ENCODE data around the gene DNAJC17. TPM values are rescaled to one million over a fixed set of nuclear protein-coding genes. Genes with fewer than 3 reads are reported as not detected.
A peak's percentile ranks its signal among the peaks of the same experiment; 100 is the strongest.

DNAJC17 gene
- total RNA-seq, 1 donor from 2014 or later: 16.2 TPM

GRCh38 chr15:40749151-40749630 lies 58.1 kb downstream of the DNAJC17 start:
- ATAC-seq (no peak), DNase-seq (no peak)
- intact Hi-C loops (cut with micrococcal nuclease): no loop called here

- intact Hi-C loops (cut with micrococcal nuclease): no loop called here
- ATAC-seq: no peak
- DNase-seq: no peak
Measured at GRCh38 chr15:40747685-40748631, 59.3 kb downstream of the DNAJC17 start.

DNA sequence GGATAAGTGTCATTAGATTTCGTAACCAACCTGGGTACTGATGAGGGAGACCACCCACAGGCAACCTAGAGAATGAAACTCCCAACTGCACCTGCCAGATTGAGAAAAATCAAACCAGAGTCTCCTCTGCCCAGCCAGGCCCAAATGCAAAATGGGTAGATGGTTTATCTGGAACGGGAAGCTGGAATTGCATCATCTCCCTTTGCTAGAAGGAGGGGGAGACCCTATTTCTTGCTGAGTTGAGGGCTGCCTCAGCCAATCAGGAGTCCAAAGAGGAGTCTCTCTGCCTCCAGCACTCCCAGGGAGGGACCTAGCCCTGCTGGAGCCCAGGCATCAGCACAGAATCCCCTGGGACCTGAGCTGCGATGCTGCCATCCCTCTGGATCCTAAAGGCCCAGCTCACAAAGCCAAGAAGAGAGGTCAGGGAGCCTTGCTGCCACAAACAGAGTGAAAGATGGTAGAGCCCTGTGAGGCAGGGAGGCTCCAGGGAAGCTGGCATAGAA lies 60.3 kb downstream of the DNAJC17 start:
- ATAC-seq (peak; percentile 42), DNase-seq (no peak)
- intact Hi-C loops (cut with micrococcal nuclease): no loop called here

- intact Hi-C loops (cut with micrococcal nuclease): no loop called here
- DNase-seq (no peak), ATAC-seq (no peak)
Measured at GRCh38 chr15:40744815-40745152, 62.5 kb downstream of the DNAJC17 start.

DNA sequence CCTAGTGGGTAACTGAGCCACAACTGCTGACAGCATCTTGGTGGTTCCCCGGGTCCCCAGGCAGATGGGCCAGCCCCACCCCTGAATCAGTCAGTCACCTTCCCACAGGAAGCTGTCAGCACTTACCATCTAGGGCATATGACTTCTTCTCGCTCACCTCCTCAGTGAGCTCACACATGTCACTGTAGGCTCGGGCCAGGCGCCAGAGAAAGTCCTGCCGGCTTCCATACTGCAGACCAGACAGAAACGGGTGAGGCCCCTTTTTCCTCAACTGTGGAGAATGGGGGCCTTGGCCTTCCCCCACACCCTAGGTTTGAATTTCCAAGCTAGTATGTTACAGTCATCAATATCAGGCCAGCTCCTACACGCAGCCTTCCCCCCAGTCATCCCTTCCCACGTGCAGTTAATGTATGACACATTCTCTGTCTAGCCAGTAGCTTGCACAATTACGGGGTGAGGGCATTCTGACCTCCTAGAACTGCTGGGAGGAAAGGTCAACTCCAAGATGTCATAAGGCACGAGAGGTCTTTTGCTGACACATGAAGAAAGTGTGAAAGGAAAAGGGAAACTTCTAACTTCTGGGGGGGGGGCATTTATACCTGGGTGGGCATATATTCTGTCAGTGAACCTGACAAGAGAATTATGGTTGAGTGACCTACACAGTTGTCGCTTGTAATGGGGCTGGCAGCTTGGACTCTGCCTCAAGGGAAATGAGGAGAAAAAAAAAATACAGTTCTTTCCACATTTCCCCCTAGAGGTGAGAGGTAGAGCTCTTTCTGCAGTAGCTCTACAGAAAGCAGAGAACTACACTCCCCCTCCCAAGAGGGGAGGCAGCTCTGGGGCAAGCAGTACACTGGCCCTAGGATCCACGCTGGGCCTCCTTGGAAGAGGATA lies 63.1 kb downstream of the DNAJC17 start:
- ATAC-seq (peak; percentile 79), DNase-seq (peak; percentile 58)
- intact Hi-C loops (cut with micrococcal nuclease): no loop called here

GRCh38 chr15:40743485-40743901 lies 63.8 kb downstream of the DNAJC17 start:
- no peak for DNase-seq
- ATAC-seq: peak; percentile 64
- intact Hi-C loops (cut with micrococcal nuclease): no loop called here

DNA sequence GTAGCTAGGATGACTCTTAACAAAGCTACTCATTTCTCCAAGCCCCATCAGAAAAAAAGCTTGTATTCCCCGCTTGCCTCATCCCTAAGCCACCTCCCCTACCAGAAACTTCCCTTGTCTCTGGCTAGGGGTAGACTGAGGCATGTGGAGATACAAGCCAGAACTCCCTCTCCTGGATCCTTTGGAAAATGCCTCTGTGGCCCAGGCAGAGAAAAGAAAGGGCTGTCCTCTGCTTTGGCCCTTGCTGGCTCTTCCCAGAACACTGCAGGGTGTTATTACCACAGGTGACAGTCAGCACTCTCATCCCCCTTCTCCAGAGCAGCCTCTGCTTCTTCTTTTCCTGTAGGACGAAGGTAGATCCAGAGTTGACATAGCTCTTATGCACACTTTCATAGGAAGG lies 67.4 kb downstream of the DNAJC17 start:
- ATAC-seq: no peak
- DNase-seq: no peak
- intact Hi-C loops (cut with micrococcal nuclease): no loop called here

GRCh38 chr15:40739047-40739446 lies 68.2 kb downstream of the DNAJC17 start:
- intact Hi-C loops (cut with micrococcal nuclease): no loop called here
- no peak for ATAC-seq
- no peak for DNase-seq

DNA sequence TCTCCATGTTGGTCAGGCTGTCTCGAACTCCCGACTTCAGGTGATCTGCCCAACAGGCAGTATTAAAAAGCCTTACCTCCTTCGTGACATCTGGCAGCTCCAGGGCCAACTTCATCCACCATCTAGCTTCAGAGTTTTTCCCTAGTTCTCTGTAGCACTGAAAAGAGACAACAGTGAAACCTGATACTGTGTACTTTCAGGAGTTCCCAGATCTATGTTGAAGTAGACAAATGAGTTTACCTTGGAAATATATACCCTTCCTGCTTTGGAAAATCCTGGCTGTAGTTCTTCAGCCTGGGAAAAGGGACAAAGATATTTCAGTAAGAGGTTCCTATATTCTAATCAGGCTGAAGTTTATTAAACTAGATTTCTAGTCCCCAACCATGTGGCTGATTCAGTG lies 70.2 kb downstream of the DNAJC17 start:
- no peak for DNase-seq
- ATAC-seq: no peak
- intact Hi-C loops (cut with micrococcal nuclease): no loop called here

GRCh38 chr15:40736575-40736974 lies 70.7 kb downstream of the DNAJC17 start:
- DNase-seq (no peak), ATAC-seq (no peak)
- intact Hi-C loops (cut with micrococcal nuclease): no loop called here

DNA sequence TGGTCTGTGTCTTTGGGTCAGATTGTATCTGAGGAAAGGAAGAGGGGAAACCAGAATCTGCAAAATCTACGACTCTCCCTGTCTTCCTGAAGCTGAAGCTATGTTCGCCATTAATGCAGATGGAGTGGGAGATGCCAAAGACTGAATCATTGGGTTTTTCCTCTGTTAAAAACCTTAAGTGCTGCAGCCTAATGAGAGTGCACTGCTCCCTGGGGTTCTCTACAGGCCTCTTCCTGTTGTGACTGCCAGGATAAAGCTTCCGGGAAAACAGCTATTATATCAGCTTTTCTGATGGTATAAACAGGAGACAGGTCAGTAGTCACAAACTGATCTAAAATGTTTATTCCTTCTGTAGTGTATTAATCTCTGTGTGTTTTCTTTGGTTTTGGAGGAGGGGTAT lies 76.2 kb downstream of the DNAJC17 start:
- intact Hi-C loops (cut with micrococcal nuclease): no loop called here
- no peak for ATAC-seq
- no peak for DNase-seq

- intact Hi-C loops (cut with micrococcal nuclease): no loop called here
- ATAC-seq (no peak), DNase-seq (no peak)
Measured at GRCh38 chr15:40723919-40724318, 83.4 kb downstream of the DNAJC17 start.

- ATAC-seq (no peak), DNase-seq (no peak)
- intact Hi-C loops (cut with micrococcal nuclease): no loop called here
Measured at GRCh38 chr15:40722934-40723333, 84.3 kb downstream of the DNAJC17 start.

GRCh38 chr15:40722354-40722753 lies 84.9 kb downstream of the DNAJC17 start:
- DNase-seq (no peak), ATAC-seq (no peak)
- intact Hi-C loops (cut with micrococcal nuclease): no loop called here

GRCh38 chr15:40721701-40722100 lies 85.6 kb downstream of the DNAJC17 start:
- intact Hi-C loops (cut with micrococcal nuclease): no loop called here
- no peak for DNase-seq
- ATAC-seq: no peak

GRCh38 chr15:40716165-40716564 lies 91.1 kb downstream of the DNAJC17 start:
- ATAC-seq (no peak), DNase-seq (no peak)
- intact Hi-C loops (cut with micrococcal nuclease): no loop called here

Measured in left ventricle myocardium superior (tissue), 1 donor.